ENCODE results near the gene SCGB2B2.
"Not testable (repeated sequence)": the region's sequence is repeated elsewhere in the genome, so short reads cannot be mapped to it uniquely, and the experiment has no call there.

SCGB2B2 gene

DNA sequence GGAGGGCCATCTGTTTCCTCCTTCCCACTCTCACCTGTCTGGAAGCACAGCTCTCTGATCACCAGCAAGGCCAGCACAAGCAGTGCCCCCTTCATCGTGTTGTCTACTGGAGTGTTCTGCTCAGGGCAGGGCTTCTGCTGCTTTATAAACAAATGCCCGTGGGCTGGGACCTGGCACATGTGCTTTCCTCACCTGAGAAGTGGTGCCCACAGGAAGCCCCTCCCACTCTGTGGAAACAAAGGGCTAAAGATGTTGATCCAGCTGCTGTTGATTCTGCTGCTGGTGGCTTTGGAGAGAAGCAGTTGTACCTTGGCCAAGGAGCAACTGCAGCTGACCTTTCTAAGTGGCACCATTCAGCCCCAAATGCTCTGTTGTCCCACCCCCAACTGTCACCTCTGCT, 30.7 kb upstream of the SCGB2B2 start:
- TF ChIP-seq, protein P1, sequence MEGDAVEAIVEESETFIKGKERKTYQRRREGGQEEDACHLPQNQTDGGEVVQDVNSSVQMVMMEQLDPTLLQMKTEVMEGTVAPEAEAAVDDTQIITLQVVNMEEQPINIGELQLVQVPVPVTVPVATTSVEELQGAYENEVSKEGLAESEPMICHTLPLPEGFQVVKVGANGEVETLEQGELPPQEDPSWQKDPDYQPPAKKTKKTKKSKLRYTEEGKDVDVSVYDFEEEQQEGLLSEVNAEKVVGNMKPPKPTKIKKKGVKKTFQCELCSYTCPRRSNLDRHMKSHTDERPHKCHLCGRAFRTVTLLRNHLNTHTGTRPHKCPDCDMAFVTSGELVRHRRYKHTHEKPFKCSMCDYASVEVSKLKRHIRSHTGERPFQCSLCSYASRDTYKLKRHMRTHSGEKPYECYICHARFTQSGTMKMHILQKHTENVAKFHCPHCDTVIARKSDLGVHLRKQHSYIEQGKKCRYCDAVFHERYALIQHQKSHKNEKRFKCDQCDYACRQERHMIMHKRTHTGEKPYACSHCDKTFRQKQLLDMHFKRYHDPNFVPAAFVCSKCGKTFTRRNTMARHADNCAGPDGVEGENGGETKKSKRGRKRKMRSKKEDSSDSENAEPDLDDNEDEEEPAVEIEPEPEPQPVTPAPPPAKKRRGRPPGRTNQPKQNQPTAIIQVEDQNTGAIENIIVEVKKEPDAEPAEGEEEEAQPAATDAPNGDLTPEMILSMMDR (IDR thresholded peaks at IDR 0.05; ENCODE audit: insufficient read depth, missing control alignments) = no peak
- no peak for FAIRE-seq

DNA sequence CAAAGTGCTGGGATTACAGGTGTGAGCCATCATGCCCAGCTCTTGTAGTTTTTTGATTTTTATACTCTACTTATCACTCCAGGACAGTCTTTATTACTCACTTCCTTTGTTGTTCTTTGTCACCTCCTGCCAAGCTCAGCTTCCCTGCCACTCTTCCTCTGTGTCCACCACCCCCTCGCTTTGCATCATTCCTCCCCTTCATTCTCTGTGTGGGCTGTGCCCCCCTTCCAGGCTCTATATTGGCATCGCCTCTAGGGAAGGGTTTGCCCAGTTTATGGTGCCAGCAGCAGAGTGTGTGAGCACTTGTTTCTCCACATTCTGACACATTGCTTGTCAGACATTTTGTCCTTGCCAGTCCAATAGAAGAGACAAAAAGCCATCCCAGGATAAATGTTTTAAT, 15.6 kb upstream of the SCGB2B2 start:
- FAIRE-seq = no peak

More for the DNA sequence above, 30.7 kb upstream of the SCGB2B2 start:
- no peak for DNase-seq (ENCODE audit: insufficient read length, low spot score)

DNA sequence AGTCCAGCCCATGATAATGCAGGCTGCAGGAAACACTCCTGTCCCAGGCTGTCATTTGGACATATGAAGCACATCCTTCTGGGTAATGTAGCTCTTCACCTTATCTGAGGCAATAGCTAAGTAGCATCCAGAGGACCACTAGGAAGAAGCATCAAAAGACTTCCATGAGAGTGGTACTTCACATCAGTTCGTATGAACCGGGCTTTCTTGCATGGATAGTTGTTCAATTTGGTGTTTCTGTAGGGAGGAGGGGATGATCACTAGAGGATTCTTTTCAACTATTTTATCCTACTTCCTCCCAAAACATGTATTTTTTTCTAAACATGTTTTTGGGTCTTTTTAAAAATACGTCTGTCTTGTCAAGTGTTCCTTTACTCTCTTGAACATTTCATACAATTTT, 13.4 kb upstream of the SCGB2B2 start:
- TF ChIP-seq, protein P1 (IDR thresholded peaks at IDR 0.05; ENCODE audit: insufficient read depth, missing control alignments) = no peak
- FAIRE-seq (no peak), DNase-seq (ENCODE audit: insufficient read length, low spot score) (no peak)

More for the DNA sequence above, 15.6 kb upstream of the SCGB2B2 start:
- DNase-seq (ENCODE audit: insufficient read length, low spot score) = no peak
- TF ChIP-seq, protein P1 (IDR thresholded peaks at IDR 0.05; ENCODE audit: insufficient read depth, missing control alignments) = no peak

DNA sequence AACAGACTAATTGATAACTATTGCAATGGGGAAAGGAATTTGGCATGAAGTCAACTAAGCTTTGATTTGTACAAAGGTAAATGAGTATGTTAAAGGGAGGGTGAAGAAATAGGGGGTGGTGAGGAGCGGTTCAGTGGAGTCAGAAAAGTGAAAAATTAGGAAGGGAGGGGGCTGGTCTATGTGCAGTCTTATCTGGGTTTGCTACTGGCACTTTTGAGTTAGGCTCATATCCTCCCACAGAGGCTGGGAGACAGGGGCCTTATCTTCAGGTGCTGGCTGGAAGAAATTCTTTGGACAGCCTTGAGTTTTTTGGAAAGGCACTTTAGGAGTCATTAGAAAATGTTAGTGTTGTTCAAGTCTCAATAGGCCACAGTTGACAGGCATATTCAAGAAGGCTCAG, 11.6 kb upstream of the SCGB2B2 start:
- TF ChIP-seq, protein P1 (IDR thresholded peaks at IDR 0.05; ENCODE audit: insufficient read depth, missing control alignments) = no peak
- FAIRE-seq = no peak
- DNase-seq (ENCODE audit: insufficient read length, low spot score) = no peak

DNA sequence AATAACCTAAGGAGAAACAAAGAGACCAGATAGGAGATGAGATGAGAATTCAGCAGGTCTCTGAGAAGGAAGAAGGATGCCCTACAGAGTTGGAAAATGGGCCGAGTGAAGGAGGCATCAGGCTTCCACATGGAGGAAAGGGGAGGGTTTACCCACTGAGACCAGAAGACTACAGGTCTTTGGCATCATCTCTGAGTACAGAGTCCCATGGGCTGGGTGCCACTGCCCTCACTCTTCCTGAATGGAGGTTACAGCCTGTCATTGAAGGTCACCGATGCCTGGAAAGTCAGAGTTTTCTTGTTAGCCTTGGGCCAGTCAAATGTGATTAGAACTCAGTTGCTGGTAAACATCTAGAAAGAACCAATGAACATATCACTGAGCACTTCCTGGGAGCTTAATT, 10.4 kb upstream of the SCGB2B2 start:
- no peak for FAIRE-seq

DNA sequence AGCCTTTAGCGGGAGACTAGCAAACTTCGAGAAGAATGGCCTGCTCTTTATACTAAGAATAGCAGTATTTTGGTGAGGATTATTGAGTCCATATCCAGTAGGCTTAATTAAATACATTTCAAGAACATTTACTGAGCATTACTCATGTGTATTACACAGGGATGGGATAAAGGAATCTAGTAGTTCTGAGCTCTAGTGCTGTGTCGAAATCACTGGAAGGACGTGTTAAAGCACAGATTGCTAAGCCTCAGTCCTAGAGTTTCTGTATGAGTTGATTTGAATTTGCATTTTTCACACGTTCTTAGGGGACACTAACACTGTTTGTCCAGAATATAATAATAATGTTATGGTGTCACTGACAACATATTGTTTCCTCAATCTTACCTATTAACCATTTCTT, 9.5 kb upstream of the SCGB2B2 start:
- FAIRE-seq = no peak
- TF ChIP-seq, protein P1 (IDR thresholded peaks at IDR 0.05; ENCODE audit: insufficient read depth, missing control alignments) = no peak

More for the DNA sequence above, 10.4 kb upstream of the SCGB2B2 start:
- TF ChIP-seq, protein P1 (IDR thresholded peaks at IDR 0.05; ENCODE audit: insufficient read depth, missing control alignments) = no peak
- no peak for DNase-seq (ENCODE audit: insufficient read length, low spot score)

DNA sequence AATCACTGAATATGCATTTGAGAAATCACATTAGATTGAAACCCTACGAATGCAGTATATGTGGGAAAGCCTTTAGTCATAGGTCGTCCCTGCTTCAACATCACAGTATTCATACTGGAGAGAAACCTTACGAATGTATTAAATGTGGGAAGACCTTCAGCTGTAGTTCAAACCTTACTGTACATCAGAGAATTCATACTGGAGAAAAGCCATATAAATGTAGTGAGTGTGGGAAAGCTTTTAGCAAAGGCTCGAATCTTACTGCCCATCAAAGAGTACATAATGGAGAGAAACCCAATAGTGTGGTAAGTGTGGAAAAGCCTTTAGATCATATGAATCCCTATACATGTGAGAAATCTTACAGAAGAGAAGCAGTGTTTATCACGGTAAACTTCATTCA, 8.3 kb upstream of the SCGB2B2 start:
- FAIRE-seq; DNase-seq (ENCODE audit: insufficient read length, low spot score): not testable (repeated sequence)

More for the DNA sequence above, 9.5 kb upstream of the SCGB2B2 start:
- no peak for DNase-seq (ENCODE audit: insufficient read length, low spot score)

DNA sequence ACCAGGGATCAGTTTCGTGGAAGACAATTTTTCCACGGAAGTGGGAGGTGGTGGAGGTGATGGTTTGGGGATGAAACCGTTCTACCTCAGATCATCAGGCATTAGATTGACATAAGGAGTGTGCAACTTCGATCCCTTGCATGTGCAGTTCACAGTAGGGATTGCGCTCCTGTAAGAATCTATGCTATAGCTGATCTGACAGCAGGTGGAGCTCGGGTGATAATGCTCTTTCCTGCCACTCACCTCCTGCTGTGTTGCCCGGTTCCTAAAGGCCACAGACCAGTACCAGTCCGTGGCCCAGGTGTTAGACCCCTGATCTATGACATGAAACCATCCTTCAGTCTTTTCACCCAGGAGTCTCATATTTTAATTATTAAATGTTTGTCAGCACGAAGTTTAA, 4.5 kb upstream of the SCGB2B2 start:
- DNase-seq (ENCODE audit: insufficient read length, low spot score) (no peak), FAIRE-seq (no peak)
- TF ChIP-seq, protein P1 (IDR thresholded peaks at IDR 0.05; ENCODE audit: insufficient read depth, missing control alignments) = no peak
